Raji (cell line): Measurements from ENCODE around the gene OGDH.

ENCODE experiments used
- POLR2A ChIP-seq: IDR thresholded peaks from 2 replicates; pipeline ENCODE4 v1.6.1; 2011; ENCODE audit warnings: low read depth, low read length, control low read depth; ENCODE audit not compliant: insufficient read depth

OGDH gene

DNA sequence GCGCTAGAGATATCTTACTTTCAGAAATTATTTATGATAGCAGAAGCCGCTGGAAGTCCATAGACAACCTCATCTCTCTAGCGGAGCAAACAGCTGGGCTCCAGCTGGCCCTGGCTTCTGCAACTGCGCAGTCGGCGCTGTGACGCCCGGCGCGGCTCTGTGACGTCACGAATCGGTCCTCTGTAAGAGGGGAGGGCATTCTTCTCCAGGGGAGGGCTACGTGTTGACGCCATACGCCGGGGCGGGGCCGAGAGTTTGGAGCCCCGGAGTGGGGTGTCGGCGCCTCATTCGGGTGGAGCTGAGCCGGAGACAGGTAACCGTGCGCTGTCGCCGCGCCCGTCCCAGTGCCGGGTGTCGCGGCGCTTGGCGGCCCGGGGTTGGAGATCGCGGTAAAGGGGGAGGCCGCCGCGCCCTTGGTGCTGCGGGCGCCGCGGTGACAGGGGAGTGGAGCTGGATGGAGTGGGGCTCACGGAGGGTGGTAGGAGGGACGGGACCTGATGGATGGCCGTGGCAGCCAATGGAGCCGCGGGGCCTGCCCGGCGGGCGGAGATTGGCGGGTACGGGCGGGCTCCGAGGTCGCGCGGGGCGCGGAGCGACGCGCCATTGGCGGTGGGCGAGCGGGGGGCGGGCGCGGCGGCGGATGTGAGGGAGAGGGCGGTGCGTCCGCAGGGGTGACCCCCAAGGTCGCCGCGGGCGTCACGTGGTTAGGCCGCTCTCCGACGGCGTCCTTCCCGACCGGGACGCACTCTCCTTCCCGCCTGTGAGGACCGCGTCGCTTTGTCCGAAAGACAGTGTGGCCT, at the start of gene OGDH:
TSS of gene OGDH (plus strand) at position 287 of the 800 bp plus-strand sequence. CDS start 17,717 bp downstream, outside the sequence.
- TF ChIP-seq POLR2A, result peak; percentile 89

DNA sequence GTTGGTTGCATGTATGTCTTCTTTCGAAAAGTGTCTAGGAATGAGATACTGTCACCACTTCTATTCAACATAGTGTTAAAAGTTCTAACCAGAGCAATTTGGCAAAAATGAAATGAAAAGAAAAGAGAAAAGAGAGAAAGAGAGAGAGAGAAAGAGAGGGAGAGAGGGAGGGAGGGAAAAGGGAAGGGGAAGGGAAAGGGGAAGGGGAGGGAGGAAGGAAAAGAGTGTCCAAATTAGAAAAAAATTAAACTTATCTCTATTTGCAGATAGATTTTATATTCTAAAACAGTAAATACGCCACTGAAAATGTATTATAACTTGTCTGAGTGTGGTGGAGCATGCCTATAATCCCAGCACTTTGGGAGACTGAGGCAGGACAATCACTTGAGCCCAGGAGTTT, 48.9 kb upstream of the OGDH start:
- no peak for TF ChIP-seq POLR2A

DNA sequence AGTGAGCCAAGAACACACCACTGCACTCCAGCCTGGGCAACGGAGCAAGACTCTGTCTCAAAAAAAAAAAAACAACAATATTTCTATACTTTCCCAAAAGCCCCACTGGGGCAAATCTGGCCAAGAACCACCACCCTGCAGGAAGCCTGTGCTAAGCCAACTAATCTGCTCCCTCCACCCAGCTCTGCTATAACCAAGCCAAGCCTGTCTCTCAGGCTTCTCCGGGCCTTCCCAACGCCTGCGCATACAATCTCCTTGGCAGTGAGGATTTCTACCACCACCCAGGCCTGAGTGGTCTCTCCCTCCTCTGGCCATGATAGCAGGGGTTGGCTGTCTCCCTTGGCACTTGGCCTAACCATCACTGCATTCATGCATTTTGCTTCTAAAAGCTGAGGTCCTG, 46.9 kb upstream of the OGDH start:
- no peak for TF ChIP-seq POLR2A

DNA sequence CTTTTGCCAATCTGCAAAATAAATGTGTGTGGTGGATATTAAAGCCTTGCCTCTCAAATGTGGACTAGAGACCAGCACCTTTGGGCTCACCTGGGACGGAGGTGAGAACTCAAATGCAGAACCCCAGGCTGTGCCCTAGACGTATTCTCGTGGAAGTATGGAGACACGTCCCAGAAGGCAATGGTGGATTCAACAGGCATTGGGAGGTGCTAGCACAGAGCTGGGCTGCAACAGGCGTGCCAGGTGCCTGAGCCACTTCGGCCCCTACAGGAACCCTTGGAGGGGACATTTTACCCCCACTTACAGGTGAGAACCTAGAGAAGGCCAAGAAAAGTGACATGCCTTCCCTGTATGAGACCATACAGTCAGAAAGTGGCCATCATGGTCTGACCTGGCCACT, 44.9 kb upstream of the OGDH start:
- no peak for TF ChIP-seq POLR2A

DNA sequence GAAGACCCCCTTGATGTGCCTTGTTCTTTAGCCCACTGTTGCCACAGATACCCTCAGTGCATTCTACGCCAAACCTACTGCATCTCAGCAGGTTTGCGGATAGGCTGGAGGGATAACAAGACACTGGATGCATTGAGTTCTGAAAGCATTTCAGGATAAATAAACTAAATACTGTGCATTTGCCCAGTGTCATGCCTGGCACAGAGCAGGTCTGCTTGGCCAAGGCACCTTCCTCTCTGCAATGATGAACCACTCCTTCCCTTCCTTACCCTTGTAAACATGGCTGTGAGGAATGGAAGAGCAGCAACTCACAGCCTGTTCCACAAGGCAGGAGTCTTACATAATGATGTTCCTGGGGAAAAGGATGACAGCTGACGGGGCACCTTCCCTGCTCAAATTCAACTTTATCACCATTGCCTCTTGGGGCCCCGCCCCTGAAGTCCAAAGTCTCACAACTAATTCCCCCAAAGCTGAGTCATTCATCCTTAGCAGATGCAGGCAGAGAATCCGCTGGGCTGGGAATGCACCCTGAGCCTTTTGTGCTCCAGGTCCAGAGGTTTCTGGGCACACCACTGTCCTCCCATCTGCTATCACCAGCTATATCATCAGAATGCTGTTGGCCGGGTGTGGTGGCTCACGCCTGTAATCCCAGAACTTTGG, 44.3 kb upstream of the OGDH start:
- TF ChIP-seq POLR2A, result no peak

DNA sequence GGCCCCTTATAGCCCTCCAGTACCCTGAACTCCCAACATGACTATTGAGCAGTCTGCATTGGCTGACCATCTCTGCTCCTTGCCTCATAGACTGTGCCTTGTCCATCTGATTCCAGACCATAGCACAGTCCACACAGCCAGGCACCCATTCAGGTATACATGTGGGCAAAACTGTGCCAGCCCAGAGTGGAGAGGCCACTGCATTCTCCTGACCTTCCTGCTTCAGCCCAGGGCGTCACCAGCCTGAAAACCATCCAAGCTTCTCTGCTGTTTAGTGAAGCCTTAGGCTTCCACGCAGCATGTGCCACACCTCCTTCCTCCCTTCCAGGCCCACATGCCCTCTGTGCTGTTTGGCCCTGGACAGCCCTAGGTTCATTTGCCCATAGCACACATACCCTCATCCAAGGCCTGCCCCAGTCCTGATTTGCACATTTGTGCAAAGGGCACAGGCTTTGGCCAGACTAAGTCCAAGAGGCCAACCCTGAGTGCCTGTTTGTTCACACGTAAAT, 43.2 kb upstream of the OGDH start:
- TF ChIP-seq POLR2A, result no peak

DNA sequence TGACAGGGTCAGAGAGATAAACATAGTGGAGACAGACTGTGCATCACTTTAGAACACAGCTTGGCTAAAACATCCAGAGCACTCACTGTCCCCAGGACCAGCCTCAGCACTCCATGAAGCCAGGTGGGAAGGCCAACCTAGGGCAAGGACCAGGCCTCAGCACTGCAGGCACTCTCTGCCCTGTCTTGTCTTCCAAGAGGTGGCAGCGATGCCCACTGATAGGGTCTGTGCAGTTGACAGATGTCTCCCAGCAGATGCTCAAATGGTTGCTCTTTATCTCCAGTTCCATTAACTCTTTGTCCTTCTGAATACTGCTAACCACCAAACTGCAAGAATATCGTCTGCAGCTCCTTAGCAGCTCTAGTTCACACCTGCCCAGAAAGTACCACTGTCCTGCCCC, 41.8 kb upstream of the OGDH start:
- no peak for TF ChIP-seq POLR2A

DNA sequence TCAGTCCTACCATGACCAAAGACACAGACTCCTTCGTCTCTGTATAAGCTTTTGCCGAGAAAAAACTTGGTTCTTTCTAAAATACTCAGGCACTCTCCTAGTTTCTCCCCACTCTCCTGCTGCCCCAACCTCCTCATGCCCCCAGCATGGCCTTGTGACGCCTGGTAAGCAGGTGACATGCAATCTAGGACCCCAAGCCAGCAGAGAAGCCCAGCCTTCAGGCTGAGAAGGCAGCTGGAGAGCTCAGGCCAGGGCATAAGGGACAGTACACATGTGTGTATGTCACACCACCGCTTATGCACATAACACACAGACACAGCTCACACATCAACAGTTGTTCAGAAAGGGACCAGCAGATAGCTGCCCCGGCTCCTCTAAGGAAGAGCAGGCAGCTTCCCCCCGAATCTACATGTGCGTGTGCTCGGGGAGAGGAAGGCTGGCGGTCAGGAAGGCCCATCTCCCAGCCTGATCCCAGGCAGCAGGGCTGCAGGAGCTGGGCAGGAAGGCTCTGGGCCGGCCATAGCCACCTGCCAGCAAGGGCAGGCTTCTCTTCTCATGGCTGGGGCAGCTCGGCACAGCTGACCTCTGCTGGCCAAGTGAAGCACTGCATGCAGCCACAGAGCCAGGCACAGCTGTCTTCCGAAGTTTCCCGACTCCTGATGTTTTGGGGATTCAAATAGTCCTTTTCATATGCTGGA, 41.2 kb upstream of the OGDH start:
- TF ChIP-seq POLR2A, result no peak

DNA sequence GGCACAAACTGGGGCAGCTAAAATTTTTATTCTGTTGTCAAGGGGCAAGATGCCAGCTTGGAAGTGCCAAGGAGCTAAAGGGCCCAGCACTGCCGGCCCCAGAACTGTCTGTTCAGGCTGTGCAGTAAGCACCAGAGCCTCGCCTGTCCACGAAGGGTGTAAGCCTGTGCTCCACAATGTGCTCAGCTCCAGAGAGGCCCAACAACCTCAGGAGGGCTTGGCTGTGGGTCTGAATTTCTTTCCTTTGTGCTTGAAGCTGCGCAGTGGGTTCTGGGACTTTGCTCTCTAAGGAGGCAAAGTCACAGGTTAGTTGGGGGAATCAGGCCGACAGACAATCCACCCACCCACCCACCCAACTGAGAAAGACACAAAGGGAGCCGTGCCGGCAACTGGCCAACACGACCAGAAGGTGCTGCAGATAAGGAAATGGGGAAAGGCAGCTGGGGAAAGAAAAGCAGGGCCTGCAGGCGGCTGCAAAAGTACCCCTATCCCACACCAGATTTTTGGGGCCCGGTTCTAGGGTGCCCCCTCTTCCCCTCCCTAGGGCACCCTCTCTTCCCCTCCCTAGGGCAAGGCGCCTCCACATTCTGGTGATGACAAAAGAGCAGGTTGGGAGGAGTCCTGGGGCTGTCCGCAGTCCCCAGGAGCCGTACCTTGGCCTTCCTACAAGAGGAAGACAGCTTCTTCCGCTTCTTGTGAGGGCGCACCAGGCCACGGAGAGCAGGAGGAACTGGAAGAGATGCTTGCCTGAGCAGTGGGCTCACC, 40.5 kb upstream of the OGDH start:
- no peak for TF ChIP-seq POLR2A

DNA sequence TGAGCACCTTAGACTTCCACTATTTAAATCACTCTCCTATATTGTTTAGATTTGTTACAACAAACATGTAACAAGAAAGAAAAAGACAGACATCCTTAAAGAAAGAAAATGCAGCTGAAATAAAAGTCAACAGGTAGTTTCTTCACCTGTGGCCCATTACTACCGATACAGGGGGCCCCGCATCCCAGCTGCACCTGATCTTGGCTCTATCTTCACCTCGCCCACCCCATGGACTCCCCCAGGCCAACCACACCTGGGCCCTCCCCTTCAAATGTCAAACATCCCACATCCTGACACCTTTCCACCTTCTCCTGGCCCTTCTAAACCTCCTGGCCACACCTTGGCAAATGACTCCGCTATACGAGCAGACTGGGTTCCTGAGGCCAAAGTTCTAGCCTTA, 39.7 kb upstream of the OGDH start:
- TF ChIP-seq POLR2A, result no peak

DNA sequence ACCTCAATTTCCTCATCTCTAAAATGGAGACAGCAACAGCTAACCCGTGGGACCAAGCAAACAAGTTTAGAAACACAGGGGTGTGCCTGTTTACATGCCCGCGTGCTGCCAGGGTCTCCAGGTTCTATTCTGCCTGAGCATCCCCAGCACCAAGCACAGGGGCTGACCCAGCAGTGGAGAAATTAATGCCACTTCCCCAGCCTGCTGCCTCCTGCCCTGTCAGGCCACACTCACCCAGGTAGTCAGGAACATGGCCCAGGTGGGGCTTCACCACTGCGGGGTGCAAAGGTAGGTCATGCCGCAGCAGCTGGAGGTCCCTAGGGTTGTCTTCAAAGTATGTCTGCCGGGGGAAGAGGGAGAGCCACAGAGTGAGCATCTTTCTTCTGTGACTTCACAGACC, 38.5 kb upstream of the OGDH start:
- no peak for TF ChIP-seq POLR2A

DNA sequence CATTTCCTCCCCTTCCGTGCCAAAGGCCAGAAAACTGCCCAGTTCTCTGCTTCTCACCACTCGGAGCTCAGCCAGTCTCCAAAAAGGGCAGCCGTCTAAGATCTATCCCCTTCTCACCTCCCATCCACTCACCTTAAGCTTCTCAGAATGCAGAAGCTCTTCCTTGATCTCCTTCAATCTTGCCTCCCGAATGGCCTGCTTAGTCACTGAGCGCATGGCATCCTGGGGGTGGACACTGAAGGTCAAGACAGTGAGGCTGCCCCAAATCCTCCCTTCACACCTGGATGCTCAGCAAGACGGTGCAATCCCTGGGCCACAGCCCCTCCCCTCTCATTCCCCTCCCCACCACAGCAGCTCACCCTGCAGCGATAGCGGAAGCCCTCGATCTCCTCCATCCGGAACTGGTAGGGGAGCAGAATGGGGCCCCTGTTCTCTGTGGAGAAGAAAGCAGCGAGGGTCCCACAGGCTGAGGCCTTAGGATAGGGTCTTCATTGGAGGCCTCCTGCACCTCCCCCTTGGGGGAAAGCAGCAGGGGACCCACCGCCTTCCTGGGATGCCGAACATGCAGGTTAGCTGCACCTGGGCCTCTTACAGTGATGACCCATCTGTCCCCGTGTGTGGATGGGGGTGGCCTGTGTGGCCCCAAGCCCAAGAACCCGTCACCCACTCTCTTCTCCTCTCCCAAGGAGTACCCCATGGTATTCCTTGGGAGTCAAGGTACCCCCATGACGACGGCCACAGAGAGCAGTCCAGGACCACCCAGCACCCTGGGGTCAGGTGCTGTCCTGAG, 37.5 kb upstream of the OGDH start:
- TF ChIP-seq POLR2A, result no peak

DNA sequence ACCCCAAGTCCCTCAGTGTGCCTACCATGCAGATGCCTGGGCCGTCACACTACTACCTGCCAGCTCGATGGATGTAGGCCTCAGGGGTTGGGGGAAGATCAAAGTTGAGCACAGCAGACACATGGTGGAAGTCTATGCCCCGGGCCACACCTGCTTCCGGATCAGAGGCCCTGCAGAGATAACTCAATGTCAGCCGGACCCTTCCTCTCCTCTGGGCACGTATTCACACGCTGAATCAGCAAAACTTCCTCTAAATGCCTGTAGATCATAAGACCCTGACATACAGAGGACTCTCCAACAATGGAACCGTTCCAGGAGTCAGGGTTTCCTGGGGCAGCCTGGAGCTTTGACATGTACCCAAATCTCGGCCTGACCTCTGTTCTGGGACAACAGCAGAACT, 36.5 kb upstream of the OGDH start:
- no peak for TF ChIP-seq POLR2A

DNA sequence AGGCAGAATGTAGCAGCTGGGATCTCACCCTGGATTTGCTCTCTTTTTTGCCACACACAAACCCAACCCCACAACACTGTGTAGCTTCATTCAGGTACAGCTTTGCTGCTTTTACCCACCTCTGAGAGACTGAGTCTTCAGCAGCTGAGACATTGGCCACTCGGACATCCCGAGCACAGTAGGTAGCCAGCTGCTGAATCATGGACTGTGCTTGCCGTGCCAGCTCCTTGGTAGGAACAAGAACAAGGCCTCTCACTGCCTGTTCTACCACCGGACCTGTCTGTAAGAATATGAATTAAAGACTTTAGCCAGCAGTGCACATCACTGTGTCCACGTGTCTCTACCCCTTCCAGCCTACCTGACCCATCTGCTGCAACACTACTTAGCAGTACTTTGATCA, 33.7 kb upstream of the OGDH start:
- no peak for TF ChIP-seq POLR2A

DNA sequence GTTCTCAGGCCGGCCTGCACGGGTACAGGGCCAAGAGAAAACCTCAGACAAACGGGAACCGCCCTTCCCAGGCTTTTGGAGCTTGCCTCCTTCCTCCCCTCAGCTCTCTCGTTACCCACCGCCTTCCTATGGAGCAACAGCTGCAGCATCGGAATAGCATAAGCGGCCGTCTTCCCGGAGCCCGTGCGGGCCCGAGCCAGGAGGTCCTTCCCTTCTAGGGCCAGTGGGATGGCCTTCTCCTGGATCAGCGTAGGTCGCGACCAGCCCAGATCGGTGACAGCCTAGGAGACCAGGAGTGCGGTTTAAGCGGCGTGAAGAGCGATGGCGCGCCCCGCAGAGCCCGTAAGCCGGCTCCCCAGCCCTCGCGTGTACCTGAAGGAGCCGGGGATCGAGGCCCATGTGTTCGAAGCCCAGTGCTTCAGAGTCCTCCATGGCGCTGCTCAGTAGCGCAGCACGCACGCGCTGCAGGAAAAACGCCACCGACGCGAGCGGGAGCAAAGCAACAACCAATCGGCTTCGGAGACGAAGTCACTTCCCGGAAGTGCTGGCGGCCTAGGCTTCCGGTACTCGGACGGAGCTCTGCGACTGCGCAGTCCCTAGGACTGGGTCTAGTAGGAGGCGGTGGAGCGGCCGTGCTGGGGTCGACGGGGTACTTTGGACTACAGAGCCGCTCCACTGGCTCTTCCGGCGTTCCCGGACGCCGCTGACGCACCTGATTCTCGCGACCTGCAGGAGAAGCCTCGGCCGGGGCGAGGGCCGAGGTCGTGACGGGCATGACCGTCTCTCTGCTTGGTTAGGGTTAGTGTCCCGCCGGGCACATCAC, 32.8 kb upstream of the OGDH start, which contains the start of gene DDX56:
TSS of gene DDX56 (minus strand) at position 445 of the 823 bp plus-strand sequence. CDS start at position 432, 13 bp downstream.
- peak; percentile 93 for TF ChIP-seq POLR2A
